Retina (tissue), 1 donor: ENCODE results near the gene RBX1.
"Not testable (repeated sequence)": the region's sequence is repeated elsewhere in the genome, so short reads cannot be mapped to it uniquely, and the experiment has no call there.

Experiments used
- DNase-seq: peaks from one replicate; pipeline ENCODE4 v3.0.0-alpha.2; 2016

RBX1 gene

DNA sequence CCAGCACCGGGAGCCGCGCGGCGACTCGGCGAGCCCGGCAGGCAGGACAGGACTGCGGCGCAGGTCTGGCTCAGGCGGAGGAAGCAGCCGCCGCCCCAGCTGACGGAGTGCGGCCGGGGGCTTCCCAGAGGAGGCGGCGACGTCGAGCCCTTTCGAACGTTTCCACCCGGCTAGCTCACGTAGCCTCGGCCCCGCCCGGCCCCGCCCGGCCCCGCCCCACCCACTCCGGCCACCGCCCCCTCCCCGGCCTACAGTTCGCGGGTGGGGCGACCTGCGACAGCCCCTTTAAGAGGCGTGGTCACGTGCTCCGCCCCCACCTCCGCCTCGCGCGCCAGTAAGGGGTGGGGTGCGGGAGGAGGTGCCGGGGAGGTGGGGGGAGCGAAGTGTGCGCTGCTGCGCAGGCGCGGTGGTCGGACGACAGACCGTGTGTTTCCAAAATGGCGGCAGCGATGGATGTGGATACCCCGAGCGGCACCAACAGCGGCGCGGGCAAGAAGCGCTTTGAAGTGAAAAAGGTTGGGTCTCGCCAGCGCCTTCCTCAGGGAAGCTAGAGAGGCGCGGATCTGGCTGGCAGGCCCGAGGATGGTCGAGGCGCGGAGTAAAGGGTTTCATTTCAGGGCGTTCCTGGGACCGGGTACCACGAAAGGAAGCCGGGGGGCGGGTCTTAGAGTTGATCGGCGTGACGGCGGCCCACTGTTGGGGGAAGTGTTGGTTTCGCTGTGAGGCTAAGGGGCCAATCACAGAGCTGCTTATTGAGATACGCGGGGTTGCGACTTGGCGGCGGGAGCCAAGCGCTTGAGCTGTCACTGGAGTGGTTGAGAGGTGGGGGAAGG, at the start of gene RBX1:
Gene RBX1, plus strand, starts transcription at position 417 of the 833 bp plus-strand sequence. Its CDS starts 21 bp downstream, at position 438.
- DNase-seq = peak; percentile 100

DNA sequence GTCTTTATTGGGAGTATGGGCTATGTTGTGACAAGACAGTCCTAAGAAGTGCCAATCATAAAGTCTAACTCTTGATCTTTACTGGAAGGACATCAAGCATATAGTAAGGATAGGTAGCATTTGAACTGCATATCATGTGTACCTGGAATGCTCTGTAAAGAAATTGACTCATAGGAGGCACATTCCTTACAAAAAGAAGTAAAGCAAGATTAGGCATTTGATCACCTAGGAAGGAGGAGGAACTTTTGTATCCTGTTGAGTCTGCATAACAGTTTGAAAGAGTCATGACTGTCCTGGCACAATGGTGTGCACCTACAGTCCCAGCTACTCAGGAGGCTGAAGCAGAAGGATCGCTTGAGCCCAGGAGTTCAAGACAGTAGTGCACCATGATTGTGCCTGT, 47.1 kb upstream of the RBX1 start:
- no peak for DNase-seq

DNA sequence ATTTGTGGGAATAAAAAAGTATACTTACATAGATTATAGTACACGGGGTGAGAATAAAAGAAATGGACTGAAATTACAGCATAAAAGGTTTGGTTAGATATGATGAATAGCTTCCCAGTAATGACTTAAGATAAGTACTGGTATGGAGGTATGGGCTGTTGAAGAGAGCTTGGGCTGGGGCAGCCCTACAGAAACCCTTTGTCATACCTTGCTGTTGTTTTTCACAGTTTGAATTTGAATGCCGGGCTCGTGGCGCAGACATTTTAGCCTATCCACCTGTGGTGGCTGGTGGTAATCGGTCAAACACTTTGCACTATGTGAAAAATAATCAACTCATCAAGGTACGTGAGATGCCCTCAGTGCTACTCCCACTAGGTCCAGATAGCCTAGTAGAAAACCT, 42.3 kb upstream of the RBX1 start:
- DNase-seq = no peak

DNA sequence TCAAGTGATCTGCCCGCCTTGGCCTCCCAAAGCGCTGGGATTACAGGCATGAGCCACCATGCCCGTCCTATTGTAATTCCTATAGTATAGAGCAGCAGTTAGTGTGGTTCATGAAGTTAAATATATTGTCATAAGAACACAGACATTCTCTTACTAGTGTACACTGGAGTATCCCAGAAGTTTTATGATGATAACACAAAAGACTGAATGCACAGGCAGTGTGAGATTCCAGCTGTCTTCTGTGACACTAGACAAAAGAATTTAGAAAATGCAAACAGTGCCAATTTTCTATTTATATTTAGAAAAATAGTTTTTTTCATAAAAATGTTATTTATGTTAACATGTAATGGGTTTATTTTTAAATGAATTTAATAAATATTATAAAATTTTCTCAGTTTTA, 39.4 kb upstream of the RBX1 start:
- no peak for DNase-seq

DNA sequence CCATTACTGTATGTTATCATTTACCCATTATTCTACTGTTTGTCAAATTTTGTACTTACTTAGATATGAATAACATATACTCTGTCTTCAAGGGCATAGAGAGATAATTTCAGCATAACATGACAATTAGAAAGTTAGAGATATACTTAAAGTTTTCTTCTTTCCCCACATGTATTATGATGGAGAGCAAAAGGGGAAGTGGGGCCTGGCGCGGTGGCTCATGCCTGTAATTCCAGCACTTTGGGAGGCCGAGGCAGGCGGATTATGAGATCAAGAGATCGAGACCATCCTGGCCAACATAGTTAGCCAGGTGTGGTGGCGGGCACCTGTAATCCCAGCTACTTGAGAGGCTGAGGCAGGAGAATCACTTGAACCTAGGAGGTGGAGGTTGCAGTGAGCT, 38.2 kb upstream of the RBX1 start:
- not testable (repeated sequence) for DNase-seq

DNA sequence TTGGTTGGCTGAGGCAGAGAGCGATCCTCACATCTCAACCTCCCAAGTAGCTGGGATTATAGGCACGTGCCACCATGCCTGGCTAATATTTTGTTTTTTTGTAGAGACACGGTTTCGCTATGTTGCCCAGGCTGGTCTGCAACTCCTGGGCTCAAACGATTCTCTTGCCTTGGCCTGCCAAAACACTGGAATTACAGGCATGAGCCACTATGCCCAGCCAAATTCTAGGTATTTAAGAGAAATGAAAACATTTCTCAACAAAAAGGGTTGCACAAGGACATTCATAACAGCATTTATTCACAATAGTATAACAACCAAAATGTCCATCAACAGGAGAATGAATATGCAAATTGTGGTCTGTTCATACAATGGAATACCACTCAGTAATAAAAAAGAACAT, 31.7 kb upstream of the RBX1 start:
- DNase-seq = no peak

DNA sequence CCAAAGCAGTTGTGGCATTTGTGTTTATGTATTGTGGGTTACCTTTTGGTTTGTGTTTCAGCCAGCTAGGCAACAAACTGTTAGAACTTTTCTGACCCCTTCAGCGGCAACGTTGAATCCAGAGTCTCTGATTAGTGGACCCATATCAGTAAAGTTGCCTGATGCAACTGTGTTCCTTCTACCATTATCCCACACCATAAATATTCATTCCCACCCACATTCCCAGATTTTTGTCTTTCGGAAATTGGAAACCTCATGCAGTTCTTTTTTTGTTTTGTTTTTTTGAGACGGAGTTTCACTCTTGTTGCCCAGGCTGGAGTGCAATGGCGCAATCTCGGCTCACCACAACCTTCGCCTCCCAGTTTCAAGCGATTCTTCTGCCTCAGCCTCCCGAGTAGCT, 30.7 kb upstream of the RBX1 start:
- no peak for DNase-seq

DNA sequence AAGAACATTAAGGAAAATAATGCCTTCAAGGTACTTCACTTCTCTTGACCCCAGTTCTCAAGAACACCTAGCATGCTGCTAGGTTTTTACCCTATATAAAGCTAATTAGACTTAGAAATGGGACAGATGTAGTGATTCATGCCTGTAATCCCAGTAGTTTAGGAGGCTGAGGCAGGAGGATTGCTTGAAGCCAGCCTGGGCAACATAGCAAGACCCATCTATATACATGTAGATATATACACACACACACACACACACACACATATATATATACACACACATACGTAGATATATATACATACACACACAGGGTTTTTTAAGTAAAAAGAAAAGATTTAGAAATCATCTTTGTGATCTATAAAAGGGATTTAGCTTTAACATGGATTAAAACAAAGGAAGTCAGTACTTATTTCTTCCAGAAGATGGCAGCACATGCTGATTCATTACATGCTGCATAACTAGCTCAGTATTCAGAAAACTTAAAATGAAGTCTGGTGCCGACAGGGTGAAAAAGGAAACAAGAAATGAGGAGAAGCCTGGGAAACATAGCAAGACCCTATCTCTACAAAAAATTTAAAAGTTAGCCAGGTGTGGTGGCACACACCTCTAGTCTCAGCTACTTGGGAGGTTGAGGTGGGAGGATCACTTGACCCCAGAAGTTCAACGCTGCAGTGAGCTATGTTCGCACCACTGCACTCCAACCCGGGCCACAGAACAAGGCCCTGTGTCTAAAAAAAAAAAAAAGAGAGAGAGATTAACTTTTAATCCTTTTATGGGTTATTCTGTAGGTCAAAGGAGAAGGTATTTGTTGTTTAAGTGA, 28.5 kb upstream of the RBX1 start:
- peak; percentile 52 for DNase-seq

DNA sequence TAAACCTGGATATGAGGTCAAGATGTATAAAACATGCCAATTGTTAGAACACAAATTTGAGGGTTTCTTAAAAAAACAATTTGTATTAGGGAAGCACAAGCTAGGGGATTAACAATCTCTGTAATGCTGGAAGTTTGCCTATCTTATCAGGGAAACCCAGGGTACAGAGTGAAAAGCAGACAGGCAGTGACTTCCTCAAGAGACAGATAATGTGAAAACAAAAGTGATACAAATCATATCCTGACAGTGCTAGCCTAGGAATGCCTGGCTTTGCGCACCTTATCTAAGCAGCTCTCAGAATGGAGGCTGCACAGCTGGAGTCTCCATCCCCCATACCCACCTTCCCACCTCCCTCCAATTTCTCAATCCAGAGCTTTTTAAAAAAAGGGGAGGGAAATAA, 22.5 kb upstream of the RBX1 start:
- DNase-seq = no peak

DNA sequence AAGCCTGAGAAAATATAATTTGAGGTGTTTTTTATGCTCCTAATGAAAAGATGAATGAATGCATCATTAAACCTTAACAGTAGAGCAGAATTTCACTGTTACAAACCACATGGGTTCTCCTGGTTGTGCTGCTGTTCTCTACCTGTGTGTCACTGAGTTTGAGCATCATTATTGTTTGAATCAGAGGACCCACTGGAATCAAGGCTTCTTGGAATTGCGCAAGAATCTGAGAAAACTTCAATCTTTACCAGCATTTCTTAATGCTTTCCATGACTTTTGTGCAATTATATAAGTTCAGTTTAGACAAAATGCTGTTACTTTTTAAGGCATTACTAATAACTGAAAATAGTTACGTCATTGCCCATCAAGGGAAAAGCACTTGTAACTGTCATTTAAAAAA, 18.8 kb upstream of the RBX1 start:
- no peak for DNase-seq

DNA sequence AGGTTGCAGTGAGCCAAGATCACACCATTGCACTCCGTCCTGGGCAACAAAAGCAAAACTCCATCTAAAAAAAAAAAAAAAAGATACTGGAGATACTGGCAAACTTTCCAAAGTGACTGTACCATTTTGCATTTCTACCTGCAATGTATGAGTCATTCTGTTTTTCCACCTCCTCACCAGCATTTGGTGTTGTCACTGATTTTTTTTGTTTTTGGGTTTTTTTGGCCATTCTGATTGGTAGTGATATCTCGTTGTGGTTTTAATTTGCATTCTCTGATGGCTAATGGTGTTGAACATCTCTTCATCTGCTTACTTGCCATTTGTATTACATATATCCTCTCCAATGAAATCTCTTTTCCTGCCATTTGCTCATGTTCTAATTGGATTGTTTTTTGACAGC, 12.0 kb upstream of the RBX1 start:
- no peak for DNase-seq

DNA sequence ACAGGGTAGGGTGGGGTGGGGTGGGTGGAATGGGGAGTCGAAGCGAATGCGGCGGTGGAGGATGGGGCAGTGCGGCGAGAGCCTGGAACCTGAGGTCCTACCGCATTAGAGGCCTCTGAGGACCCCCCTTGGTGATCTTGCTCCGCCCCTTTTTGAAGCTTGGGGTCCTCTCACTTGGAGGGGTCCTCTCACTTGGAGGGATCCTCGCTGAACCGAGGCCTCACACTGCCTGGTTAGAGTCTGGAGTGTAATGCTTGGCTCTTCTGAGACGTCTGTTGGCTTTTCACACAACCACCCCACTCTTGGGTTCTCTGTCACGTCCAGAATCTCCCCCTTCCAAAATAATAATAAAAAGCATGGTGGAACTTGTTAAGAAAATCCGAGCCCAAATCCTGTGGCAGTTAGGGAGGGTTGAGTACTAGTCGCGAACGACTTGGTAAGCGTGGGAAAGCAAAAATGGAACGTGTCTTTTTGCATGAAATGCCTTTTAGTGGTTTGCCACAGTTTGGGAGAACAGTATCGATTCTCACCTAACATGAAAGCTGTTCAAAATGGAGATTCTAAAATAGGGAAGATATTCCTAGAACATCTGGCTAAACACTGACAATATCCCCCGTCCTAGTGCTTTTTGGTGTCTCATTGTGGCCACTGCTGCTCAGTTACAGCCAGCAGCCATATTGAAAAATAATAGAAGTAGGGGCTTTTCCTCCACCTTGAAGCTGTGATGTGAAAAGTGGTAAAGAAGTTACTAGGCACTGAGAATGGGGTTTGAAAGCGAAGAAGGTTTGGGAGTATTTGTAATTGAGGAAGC, 822 bp downstream of the RBX1 start:
- DNase-seq = no peak

DNA sequence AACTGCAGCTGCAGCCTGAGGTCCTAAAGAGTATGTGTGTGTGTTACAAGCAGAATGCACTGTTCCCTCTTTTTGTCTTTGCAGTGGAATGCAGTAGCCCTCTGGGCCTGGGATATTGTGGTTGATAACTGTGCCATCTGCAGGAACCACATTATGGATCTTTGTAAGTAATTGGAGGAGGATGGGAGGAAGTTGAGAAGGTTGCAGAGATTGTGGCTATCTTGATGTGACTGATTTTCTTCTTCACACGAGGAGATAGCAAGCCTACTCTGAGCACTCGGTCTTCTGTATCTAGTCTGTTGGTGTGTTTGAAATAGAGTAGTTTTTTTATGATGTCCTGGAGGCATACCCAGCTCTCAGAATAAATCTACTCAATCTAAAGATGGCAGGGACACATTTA, 2.3 kb downstream of the RBX1 start:
- DNase-seq = no peak

DNA sequence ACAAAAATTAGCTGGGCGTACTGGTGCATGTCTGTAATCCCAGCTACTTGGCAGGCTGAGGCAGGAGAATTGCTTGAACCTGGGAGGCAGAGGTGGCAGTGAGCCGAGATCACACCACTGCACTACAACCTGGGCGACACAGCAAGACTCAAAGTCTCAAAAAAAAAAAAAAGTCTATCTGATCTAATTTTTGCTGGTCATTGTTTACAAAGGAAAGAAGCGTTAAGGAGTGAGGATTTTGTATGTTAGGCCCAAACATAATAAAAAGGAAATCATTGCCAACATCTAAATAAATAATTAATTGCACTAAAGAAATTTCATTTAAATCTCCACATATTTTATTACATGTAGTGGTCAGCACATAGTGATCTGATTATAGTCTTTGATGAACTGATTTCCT, 2.9 kb downstream of the RBX1 start:
- DNase-seq = no peak

DNA sequence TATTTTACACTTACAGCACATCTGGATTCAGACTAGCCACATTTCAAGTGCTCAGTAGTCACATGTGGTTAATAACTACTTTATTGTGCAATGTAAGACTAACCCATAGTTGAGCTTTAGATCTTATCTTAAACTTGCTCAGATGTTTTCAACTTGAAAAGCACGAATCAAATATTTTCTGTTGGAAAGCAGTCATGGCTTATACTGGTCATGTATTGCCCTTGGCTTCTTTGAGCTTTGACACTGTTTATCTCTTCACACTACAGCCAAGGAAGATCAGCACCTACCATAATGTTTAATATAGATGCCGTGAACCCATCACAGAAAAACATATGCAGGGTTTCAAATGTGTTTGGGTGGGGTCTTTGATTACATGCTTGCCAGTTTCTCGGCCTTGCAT, 4.4 kb downstream of the RBX1 start:
- no peak for DNase-seq

DNA sequence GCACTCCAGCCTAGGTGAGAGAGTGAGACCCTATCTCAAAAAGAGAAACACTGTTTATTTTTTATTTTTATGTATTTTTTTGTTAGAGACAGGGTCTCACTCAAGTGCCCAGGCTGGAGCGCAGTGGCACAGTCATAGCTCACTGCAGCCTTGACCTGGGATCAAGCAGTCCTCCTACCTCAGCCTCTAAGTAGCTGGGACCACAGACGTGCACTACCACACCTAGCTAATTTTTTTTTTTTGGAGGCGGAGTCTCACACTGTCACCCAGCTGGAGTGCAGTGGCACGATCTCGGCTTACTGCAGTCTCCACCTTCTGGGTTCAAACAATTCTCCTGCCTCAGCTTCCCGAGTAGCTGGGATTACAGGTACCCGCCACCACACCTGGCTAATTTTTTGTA, 6.4 kb downstream of the RBX1 start:
- DNase-seq = no peak

DNA sequence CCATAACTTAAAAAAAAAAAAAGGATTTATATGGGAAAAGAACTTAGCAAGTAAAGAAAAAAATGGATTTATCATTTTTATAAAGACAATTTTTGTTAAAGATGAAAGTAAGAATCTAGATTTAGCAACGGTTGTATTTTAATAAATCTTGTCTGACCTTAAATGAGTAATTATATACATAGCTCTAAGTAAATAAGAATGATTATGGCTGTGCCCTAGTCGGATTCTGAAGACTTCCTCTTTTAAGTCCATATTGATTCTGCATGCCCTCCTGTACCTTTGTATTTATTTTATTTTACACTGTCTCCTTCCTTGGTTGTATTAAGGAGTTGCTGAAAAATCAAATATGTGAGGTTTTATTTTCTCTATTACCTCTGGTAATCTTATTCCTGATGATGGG, 7.1 kb downstream of the RBX1 start:
- no peak for DNase-seq

DNA sequence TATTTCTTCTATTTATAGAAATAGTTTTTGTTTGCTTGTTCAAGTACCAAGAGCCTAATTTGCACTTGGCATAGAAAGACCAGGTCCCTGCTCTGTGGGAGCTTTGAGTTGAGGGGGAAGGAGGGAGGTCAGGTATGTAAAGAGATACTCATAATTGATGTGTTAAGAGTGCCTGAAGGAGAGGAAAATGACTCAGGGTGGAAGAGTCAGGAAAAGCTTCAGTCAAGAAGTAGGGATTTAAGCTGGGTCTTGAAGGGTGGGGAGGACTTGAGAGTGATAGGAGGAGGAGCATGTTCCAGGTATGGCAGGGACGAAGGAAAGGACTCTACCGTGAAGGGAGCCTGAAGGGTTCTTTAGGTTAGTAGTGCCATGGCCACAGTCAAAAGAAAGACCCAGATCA, 9.0 kb downstream of the RBX1 start:
- DNase-seq = no peak

DNA sequence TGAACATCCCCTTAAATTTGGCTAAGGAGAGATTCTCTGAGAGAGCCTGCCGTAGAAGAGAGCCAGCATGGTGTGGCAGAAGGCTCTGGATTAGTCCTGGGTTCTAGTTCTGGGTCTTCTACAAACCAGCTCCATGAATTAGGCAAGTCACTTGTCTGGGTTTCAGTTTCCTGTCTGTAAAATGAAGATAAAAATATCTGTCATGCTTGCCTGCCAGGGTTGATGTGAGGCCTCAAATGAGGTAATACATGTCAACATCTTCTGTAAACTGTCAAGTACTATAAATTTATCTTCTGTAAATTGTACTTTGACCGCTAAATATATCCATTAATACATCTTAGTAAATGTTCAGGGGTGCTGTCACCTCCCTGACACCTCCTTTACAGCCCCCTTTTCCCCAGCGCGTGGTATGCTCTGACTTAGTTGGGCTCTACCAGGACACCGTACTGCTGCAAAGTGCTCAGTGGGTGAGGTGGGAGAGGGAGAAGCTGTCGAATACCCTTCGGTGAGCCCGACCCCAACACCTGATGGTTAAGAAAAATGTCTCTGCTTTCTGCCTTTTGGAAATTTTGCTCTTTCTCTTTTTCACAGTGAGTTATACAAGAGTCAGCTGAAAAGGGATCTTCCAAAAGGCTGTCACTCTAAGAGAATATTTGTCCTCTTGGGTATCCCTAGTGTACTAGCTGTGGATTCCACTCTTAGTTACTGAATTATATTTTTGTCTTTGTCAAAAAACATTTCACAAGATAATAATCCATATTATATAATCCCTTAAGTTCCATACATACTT, 15.0 kb downstream of the RBX1 start:
- DNase-seq = no peak

DNA sequence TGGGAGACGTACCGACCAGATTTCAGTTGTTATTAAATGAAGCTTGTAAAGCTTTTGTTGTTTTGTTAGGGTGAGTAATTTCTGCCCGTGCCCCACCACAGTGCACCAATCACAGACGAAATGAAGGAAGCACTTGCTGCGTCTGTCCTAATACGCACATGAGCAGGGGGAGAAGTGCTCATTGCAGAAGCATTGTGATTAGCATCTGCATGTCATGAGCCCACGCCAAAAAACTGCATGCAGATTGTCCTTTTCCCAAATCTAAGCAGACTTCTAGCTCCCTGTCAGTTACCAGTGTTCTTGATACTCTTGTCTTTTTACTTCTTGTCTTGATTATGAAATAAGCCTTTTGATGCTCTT, 15.5 kb downstream of the RBX1 start:
- no peak for DNase-seq

DNA sequence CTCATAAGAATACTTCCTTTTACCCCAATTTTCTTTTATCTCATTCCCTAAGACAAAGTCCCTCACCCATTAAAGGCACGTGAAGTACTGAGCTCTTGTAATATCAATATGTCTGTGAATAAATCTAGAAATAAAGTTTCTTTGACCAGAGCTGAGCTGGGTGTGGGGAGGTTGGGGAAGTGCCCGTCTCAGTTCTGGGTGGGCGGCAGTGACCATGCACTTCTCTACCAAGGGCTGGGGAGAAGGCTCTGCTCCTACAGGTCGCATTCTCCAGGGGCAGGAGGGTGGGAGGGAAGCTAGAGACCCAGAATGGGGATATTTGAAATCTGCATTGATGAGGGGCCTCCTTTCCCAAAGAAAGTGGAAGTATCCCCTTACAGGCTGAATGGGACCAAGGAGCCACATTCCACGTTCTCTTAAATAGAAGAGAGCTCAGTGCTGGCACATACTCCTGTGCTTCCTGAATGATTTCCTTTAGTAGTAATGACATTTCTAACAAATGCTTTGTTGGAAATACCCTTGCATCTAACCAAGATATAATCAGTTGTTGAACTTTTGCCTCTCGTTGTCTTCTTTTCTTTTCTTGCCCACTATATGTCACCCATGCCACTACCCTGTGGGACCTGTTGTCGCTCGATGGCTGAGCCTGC, 16.1 kb downstream of the RBX1 start:
- no peak for DNase-seq

DNA sequence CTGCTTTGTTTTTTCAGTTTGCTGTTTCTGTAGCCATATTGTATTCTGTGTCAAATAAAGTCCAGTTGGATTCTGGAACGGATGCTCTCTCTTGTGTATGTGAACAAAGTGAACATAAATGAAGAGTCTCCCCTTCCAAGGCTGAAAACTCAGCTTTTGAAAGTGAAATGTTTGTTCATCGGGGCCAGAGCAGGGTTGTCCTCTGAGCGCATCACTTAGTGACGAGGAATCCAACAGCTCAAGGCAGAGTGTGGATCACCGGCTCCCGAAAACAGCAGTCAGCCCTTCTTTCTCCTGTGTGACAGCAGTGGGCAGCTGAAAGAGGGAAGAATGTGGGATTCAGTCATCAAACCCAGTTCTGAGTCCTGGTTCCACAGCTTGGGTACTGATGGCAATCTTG, 21.4 kb downstream of the RBX1 start:
- no peak for DNase-seq
